ENCODE results near the gene RAI1.

Gene RAI1

DNA sequence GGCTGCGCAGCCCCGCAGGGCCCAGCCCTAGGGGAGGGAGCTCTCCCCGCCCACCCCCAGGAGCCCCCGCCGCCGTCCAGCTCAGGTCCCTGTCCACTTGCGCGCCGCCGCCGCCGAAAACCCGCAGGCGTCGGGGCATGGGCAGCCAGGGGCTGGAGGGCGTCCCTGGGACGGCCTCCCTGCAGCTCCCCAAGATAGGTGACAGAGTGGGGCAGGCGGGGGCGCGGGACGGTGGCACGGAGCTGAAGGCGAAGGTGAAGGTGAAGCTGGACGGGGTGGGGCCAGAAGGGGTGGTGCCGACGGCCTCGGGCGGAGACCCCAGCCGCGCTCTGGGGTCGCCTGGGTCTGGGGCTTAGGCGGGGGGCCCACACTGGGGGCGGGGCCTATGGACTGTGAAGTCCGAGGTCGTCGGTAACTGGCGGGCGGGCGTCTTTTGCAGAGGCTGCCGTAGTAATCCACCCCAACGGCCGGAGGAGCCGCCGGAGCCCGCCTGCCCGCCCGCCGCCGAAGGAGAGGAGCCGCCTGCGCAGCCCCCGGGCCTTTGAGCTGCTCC, 128.3 kb downstream of the RAI1 start:
- Histone ChIP-seq H3K9me3 (ENCODE audit: control insufficient read depth, insufficient read depth, low read depth, low read length) (no peaks in the 10 kb centered on the region), H3K27ac (ENCODE audit: extremely low read depth, low read depth, low read length) (no peak overlapping the region), H3K4me3 (ENCODE audit: low read depth, low read length) (no peak overlapping the region), H3K4me1 (ENCODE audit: control insufficient read depth, insufficient read depth, low read length) (peaks cover 6% of the 10 kb centered on the region), H3K36me3 (ENCODE audit: control insufficient read depth in 2 of 2, insufficient read depth in 1 of 2, low read length in 2 of 2) (peaks cover 0 to 69% of the 10 kb centered on the region in 2 experiments; a peak in 2 of 3 replicates)
- TF ChIP-seq ZNF341 (tag by site-specific recombination; IDR thresholded peaks at IDR 0.05; ENCODE audit: low read depth): no peak
- 0 out of 2 replicates have a peak, but pooled peaks have one; percentile 26 for TF ChIP-seq ZSCAN30 (tag by site-specific recombination; IDR thresholded peaks at IDR 0.05)
- peak; percentile 38; the same call in 1 of the 2 replicates for TF ChIP-seq ZNF623 (tag by site-specific recombination; IDR thresholded peaks at IDR 0.05)
- no peak for TF ChIP-seq ZNF112 (tag by site-specific recombination; IDR thresholded peaks at IDR 0.05)
- TF ChIP-seq, protein P1, sequence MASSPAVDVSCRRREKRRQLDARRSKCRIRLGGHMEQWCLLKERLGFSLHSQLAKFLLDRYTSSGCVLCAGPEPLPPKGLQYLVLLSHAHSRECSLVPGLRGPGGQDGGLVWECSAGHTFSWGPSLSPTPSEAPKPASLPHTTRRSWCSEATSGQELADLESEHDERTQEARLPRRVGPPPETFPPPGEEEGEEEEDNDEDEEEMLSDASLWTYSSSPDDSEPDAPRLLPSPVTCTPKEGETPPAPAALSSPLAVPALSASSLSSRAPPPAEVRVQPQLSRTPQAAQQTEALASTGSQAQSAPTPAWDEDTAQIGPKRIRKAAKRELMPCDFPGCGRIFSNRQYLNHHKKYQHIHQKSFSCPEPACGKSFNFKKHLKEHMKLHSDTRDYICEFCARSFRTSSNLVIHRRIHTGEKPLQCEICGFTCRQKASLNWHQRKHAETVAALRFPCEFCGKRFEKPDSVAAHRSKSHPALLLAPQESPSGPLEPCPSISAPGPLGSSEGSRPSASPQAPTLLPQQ (tag by site-specific recombination; IDR thresholded peaks at IDR 0.05): 0 out of 2 replicates have a peak, but pooled peaks have one; percentile 19
- TF ChIP-seq ZFP69B (tag by site-specific recombination; IDR thresholded peaks at IDR 0.05): peak; percentile 30; the same call in 1 of the 2 replicates
- ChIA-PET CTCF (interaction anchor here (1.1 to 3.2 kb wide), 4 partner anchors 11 to 224 kb away, joined by 3 to 35 read pairs (median 4); no protein-coding TSS in a partner anchor), POLR2A (interaction anchor here (1.0 to 2.6 kb wide), 3 partner anchors 9 to 130 kb away, joined by 5 to 9 read pairs (median 5); partner anchors contain the start of gene SREBF1)

GRCh38 chr17:17810084-17810894, 129.0 kb downstream of the RAI1 start:
- ChIA-PET POLR2A (interaction anchor here (1.8 to 2.6 kb wide), 2 partner anchors 8 to 26 kb away, joined by 5 to 9 read pairs; partner anchors contain the start of gene SREBF1), CTCF (interaction anchor here (1.3 to 3.5 kb wide), 7 partner anchors 12 to 223 kb away, joined by 3 to 35 read pairs (median 11); no protein-coding TSS in a partner anchor)
- peaks cover 0 to 71% of the 10 kb centered on the region in 2 experiments; a peak in 2 of 3 replicates for H3K36me3 ChIP-seq (ENCODE audit: control insufficient read depth in 2 of 2, insufficient read depth in 1 of 2, low read length in 2 of 2)
- H3K4me1 ChIP-seq (ENCODE audit: control insufficient read depth, insufficient read depth, low read length): peaks cover 6% of the 10 kb centered on the region
- no peak overlapping the region for H3K4me3 ChIP-seq (ENCODE audit: low read depth, low read length)
- H3K9me3 ChIP-seq (ENCODE audit: control insufficient read depth, insufficient read depth, low read depth, low read length): no peaks in the 10 kb centered on the region
- no peak overlapping the region; the same call in 1 of the 2 replicates for H3K27ac ChIP-seq (ENCODE audit: extremely low read depth, low read depth, low read length)
- TF ChIP-seq ZNF623 (tag by site-specific recombination; IDR thresholded peaks at IDR 0.05) (no peak), ZFP69B (tag by site-specific recombination; IDR thresholded peaks at IDR 0.05) (no peak), ZFP41 (tag by site-specific recombination; IDR thresholded peaks at IDR 0.05; ENCODE audit: borderline replicate concordance) (no peak), ZNF292 (tag by site-specific recombination; IDR thresholded peaks at IDR 0.05; ENCODE audit: borderline replicate concordance, low read depth) (no peak), ZIC2 (tag by site-specific recombination; IDR thresholded peaks at IDR 0.05) (0 out of 2 replicates have a peak, but pooled peaks have one; percentile 13), KLF7 (tag by site-specific recombination; IDR thresholded peaks at IDR 0.05; ENCODE audit: borderline replicate concordance) (0 out of 2 replicates have a peak, but pooled peaks have one; percentile 29), MZF1 (tag by site-specific recombination; IDR thresholded peaks at IDR 0.05; ENCODE audit: borderline replicate concordance) (no peak), ZNF518A (tag by site-specific recombination; conservative IDR thresholded peaks at IDR 0.05; ENCODE audit: low read depth) (no peak), ZNF747 (tag by site-specific recombination; IDR thresholded peaks at IDR 0.05) (no peak), ZNF658 (tag by site-specific recombination; IDR thresholded peaks at IDR 0.05) (no peak), HOXD13 (CRISPR knock-in tag; IDR thresholded peaks at IDR 0.05; ENCODE audit: borderline replicate concordance) (no peak), ZNF16 (tag by site-specific recombination; IDR thresholded peaks at IDR 0.05; ENCODE audit: low read depth) (no peak), ZNF600 (tag by site-specific recombination; IDR thresholded peaks at IDR 0.05) (peak; percentile 60; the same call in 1 of the 2 replicates), ZBTB21 (tag by site-specific recombination; IDR thresholded peaks at IDR 0.05) (no peak), ZNF510 (tag by site-specific recombination; IDR thresholded peaks at IDR 0.05; ENCODE audit: insufficient replicate concordance) (no peak), ZNF24 (tag by site-specific recombination; IDR thresholded peaks at IDR 0.05) (no peak), ZNF362 (tag by site-specific recombination; IDR thresholded peaks at IDR 0.05) (no peak), SCRT1 (tag by site-specific recombination; IDR thresholded peaks at IDR 0.05; ENCODE audit: borderline replicate concordance) (no peak)
- TF ChIP-seq, protein P2, sequence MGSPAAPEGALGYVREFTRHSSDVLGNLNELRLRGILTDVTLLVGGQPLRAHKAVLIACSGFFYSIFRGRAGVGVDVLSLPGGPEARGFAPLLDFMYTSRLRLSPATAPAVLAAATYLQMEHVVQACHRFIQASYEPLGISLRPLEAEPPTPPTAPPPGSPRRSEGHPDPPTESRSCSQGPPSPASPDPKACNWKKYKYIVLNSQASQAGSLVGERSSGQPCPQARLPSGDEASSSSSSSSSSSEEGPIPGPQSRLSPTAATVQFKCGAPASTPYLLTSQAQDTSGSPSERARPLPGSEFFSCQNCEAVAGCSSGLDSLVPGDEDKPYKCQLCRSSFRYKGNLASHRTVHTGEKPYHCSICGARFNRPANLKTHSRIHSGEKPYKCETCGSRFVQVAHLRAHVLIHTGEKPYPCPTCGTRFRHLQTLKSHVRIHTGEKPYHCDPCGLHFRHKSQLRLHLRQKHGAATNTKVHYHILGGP (tag by site-specific recombination; IDR thresholded peaks at IDR 0.05): no peak

Measured in HEK293 (cell line).